Mesothelial cell of epicardium (in vitro differentiated cells): ENCODE measurements around the gene DOCK10. TPM values are rescaled to one million over a fixed set of nuclear protein-coding genes. Genes with fewer than 3 reads are reported as not detected.

Experiments
- DNase-seq, 2 experiments: peaks; one replicate each; pipeline ENCODE4 v3.0.0; 2021; ENCODE audit warnings: low spot score in 2 of 2; ENCODE audit not compliant: unreplicated experiment in 2 of 2
- H3K27ac Mint-ChIP-seq: 2 replicates; pipeline ENCODE4 v1.8.0; 2021; ENCODE audit warnings: mixed read lengths
- H3K27me3 Mint-ChIP-seq: 2 replicates; pipeline ENCODE4 v1.8.0; 2021; ENCODE audit warnings: low read depth, mixed read lengths
- H3K36me3 Mint-ChIP-seq: 2 replicates; pipeline ENCODE4 v1.8.0; 2021; ENCODE audit warnings: mixed read lengths
- H3K4me1 Mint-ChIP-seq: 2 replicates; pipeline ENCODE4 v1.8.0; 2021; ENCODE audit warnings: mixed read lengths
- H3K4me3 Mint-ChIP-seq: 2 replicates; pipeline ENCODE4 v1.8.0; 2021; ENCODE audit warnings: mild to moderate bottlenecking, moderate library complexity, mixed read lengths
- H3K9me3 Mint-ChIP-seq: 2 replicates; pipeline ENCODE4 v1.8.0; 2021; ENCODE audit warnings: mixed read lengths
- CTCF ChIP-seq: fragments of 200-600 bp; sonication (generic); IDR thresholded peaks from one replicate; pipeline ENCODE4 v1.5.0; 2021; ENCODE audit warnings: antibody characterized with exemption; ENCODE audit not compliant: unreplicated experiment
- total RNA-seq: library from RNA; stranded (reverse); gene quantifications from 3 replicates; pipeline ENCODE4 v1.2.1, GENCODE V29; 2021

DOCK10 gene
- total RNA-seq, 1 donor from 2014 or later = 2.4 TPM

GRCh38 chr2:225019105-225019504, 23.2 kb downstream of the DOCK10 start:
- Mint-ChIP-seq H3K27ac (no peak overlapping the region), H3K4me3 (no peak overlapping the region), H3K4me1 (no peaks in the 10 kb centered on the region), H3K27me3 (peaks cover 21% of the 10 kb centered on the region), H3K36me3 (no peaks in the 10 kb centered on the region), H3K9me3 (no peaks in the 10 kb centered on the region)
- no peak for DNase-seq
- no peak for TF ChIP-seq CTCF

GRCh38 chr2:225017713-225018112, 24.6 kb downstream of the DOCK10 start:
- H3K27ac Mint-ChIP-seq = no peak overlapping the region
- H3K4me1 Mint-ChIP-seq = no peaks in the 10 kb centered on the region
- TF ChIP-seq CTCF = no peak
- peaks cover 15% of the 10 kb centered on the region for H3K27me3 Mint-ChIP-seq
- no peaks in the 10 kb centered on the region for H3K9me3 Mint-ChIP-seq
- no peaks in the 10 kb centered on the region for H3K36me3 Mint-ChIP-seq
- no peak overlapping the region for H3K4me3 Mint-ChIP-seq
- no peak for DNase-seq

- DNase-seq = no peak
- H3K4me1 Mint-ChIP-seq = no peaks in the 10 kb centered on the region
- H3K27ac Mint-ChIP-seq = no peak overlapping the region
- H3K9me3 Mint-ChIP-seq = no peaks in the 10 kb centered on the region
- H3K4me3 Mint-ChIP-seq = no peak overlapping the region
- no peaks in the 10 kb centered on the region for H3K36me3 Mint-ChIP-seq
- H3K27me3 Mint-ChIP-seq = peaks cover 13% of the 10 kb centered on the region
- TF ChIP-seq CTCF = no peak
Observed at GRCh38 chr2:225017098-225017685, 25.1 kb downstream of the DOCK10 start.

GRCh38 chr2:225013425-225014365, 28.6 kb downstream of the DOCK10 start:
- no peak for TF ChIP-seq CTCF
- Mint-ChIP-seq H3K4me1 (no peaks in the 10 kb centered on the region), H3K27me3 (peaks cover 6% of the 10 kb centered on the region), H3K27ac (no peak overlapping the region), H3K36me3 (no peaks in the 10 kb centered on the region), H3K4me3 (no peak overlapping the region), H3K9me3 (no peaks in the 10 kb centered on the region)
- DNase-seq = no peak

- Mint-ChIP-seq H3K4me1 (no peaks in the 10 kb centered on the region), H3K4me3 (no peak overlapping the region), H3K9me3 (no peaks in the 10 kb centered on the region), H3K36me3 (no peaks in the 10 kb centered on the region), H3K27me3 (peaks cover 17% of the 10 kb centered on the region), H3K27ac (no peak overlapping the region)
- no peak for DNase-seq
- TF ChIP-seq CTCF = no peak
Observed at GRCh38 chr2:225011585-225011984, 30.7 kb downstream of the DOCK10 start.
